MV-4-11 (cell line): ENCODE measurements around the gene KRT31.
A peak's percentile ranks its signal among the peaks of the same experiment; 100 is the strongest.
"Not testable (repeated sequence)": the region's sequence is repeated elsewhere in the genome, so short reads cannot be mapped to it uniquely, and the experiment has no call there.

Experiments used
- DNase-seq: peaks from one replicate; lab custom pipeline; 2025; lab: John Stamatoyannopoulos, UW

The KRT31 gene

DNA sequence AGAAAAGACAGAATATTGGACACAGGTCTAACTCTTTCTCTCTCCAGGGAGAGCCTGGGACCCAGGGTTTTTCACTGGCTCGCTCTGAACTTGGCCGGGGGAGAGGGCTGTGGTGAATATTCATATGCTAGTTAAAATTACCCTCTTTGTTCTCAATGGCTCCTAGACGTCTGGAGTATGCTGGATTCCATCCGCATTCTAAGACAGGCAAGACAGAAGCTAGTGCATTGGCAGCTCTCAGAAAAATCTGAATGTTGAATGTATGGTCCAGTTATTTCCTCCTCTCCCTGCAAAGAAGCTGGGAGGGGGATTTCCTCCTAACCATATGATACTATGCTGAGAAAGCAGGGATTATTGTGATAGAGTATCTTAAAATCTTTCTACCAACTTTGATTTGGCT is 9.7 kb downstream of the KRT31 start:
- DNase-seq = no peak

GRCh38 chr17:41386227-41386626 is 11.2 kb downstream of the KRT31 start:
- DNase-seq = no peak

DNA sequence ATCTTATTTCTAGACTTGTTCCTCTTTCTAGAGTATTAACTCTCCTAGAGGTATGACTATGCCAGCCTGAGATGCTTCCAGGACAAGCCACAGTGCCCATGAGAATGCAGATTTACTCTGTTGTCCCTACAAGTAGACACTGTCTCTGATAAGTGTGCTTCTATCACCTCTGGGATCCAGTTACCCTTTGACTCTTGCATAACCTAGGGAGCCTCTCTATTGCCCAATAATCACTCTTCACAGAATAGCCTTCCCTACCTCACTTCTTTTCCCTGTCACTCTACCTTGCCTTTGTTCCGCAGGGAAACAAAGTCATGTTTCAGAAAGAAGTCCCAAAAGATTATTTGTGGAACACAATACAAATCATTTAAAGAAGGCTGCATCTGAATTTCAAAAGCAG is 13.7 kb downstream of the KRT31 start:
- no peak for DNase-seq

DNA sequence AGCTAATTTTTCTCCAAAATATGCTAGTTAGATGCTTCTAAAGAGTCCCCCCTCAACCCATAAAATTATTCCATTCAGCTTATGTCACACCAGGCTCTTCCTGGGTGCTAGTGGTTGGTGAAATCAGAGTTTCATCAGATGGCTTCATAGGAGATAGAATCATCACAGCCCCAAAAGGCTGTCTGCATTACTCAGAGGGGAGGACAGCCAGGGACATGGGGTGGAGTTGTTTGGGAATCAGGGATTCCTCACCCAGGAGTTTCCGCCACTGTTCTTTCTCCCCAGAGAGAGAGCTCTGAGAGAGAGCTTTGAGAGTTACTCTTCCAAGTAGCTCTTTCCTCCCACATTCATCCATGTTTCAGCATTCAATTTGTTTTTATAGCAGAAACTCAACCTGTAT is 15.0 kb downstream of the KRT31 start:
- no peak for DNase-seq

- not testable (repeated sequence) for DNase-seq
These were observed 15.5 kb downstream of the KRT31 start, which contains the start of gene KRT34 for GRCh38 chr17:41381943-41382342. Gene KRT34, minus strand, starts transcription at chr17:41382306. Its CDS starts 60 bp downstream, at chr17:41382246.

- not testable (repeated sequence) for DNase-seq
These were observed 17.3 kb downstream of the KRT31 start for GRCh38 chr17:41380091-41380490.

GRCh38 chr17:41377546-41377945 is 19.9 kb downstream of the KRT31 start:
- DNase-seq = no peak

DNA sequence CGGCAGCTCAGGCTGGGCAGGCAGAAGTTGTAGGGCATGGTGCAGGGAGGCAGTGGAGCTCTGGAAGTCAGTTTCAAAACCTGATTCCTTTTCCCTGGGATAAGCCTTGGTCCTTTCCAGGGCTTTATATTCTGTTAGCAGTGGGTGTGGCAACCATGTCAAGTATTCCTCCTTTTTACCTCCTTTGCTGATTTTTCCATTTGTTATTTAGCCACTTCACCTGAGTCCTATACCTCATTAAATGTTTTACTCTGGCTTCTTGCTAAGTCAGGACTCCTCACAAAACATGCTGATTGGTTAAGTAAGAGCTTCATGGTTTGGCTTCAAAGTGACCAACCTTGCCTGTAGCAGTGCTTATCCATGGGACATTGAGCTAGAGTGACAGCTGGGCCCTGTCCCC is 27.7 kb downstream of the KRT31 start, which contains the start of gene KRT33B:
KRT33B (minus strand) TSS at position 101 of the 400 bp plus-strand sequence; CDS start at position 38, 63 bp downstream.
- DNase-seq = no peak

DNA sequence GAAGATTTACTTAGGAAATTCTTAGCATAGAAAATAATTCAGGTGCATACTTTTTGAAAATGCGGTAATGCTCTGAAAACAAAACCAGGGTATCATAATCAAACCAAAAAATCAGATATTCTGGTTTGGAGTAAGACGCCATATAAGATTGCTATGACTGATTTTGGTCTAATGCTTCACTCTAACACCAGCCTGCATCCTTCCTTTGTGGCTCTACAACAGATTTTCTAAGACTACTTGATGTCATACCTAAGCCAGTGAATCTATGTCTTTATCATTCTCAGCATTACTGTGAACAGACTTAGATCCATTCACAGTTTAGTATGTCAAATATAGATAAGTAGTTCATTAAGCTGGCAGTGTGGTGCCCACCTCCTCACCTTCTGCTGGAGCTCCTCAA is 28.4 kb downstream of the KRT31 start:
- no peak for DNase-seq

DNA sequence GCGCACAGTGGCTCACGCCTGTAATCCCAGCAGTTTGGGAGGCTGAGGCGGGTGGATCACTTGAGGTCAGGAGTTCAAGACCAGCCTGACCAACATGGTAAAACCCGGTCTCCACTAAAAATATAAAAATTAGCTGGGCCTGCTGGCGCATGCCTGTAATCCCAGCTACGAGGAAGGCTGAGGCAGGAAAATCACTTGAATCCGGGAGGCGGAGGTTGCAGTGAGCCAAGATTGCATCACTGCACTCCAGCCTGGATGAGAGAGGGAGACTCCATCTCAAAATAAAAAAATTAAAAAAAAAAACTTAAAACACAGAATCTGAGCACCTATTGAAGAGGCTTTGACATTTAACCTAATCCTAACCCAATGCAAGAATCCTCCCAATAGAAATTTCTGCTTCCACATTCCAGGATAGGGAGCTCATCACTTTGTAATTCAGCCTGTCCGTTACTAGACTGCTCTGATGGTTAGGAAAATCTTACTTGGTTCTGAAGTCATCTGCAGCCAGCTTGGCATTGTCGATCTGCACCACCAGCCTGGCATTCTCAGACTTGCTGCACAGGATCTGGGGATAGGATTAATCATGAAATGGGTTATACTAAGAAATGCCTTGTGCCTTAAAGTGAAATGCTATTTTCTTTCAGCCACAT is 29.9 kb downstream of the KRT31 start:
- DNase-seq = no peak

GRCh38 chr17:41366070-41366469 is 31.3 kb downstream of the KRT31 start:
- no peak for DNase-seq

- no peak for DNase-seq
These were observed 33.5 kb downstream of the KRT31 start for GRCh38 chr17:41363881-41364280.

DNA sequence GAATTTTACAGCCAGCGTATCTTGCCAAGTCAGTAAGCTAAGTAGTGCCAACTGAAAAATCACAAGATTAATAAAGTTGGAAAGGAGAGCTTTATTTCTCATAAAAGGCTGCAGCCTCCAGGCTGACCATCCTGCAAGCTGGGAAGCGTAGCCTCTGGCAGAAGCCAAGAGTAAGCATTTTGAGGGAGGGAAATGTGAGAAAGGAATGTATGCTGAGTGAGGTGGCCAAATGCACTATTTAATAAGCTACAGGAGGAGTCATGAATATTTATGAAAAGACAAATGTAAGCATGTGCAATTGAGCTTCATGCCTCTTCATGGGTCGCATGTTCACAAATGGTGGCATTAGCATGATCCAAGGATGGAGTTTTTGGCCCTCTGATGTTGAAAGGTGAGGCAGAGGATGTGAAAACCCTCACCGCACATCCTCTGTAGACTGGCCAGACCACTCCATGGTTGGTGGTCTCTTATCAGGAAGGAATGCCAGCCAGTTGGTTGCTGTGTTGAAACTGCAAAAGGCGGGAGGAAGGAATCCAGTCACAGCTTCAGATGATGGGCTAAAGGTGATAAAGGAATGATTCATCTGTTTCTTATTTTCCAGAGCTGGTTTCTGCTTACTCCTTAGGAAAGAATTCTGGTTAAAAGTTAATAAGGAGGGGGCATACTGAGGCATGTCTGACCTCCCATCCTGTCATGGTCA is 37.0 kb downstream of the KRT31 start:
- no peak for DNase-seq

DNA sequence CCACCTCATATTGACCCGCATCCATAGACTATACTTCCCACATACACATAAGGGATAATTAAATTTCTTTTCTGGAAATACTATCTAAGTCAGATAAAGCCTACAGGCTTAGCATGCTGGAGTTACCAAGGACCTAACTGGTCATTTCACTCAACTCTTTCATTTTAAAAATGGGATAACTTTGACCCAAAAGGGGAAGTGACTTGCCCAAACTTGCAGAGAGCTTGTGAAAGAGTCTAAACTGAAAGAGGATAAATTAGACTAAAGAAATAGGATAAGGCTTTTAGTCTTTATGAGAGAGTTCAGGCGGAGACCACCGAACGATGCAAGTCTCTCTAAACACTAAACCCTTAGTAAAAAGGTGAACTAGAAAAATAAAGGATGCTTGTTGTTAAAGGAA is 42.9 kb downstream of the KRT31 start:
- peak; percentile 90 for DNase-seq

DNA sequence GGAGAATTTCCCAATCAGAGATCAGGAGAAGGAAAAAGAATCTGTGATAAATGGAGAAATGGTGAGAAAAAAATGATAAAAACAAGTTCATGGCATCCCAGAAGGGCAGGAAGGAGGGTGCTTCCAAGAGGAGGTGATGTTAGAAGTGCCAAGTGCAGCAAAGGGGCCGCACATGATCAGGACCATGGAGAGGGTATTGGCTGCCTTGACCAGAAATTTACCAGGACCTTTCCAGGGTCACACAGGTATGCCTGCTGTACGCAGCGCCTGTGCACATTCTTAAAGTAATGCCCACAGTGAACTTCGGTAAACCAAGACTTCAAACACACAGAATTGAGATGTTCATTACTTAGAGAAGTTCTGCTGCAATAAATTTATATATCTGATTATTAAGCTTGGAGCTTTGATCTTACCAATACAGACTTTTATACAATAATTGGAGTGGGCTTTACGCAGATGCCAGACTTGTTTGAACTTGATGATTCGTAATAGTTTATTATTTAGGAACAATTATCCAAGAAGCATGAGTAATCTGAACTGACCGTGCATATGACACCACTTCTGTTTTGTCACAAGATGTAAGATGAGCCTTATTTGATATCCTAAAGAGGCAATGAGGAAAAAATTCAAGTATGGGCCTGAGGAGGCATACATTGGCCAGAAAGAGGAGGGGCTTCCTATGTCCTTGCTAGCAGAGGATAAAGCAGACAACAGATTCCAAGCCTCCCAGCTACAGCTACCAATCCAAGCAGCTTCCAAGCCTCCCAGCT is 44.6 kb downstream of the KRT31 start:
- DNase-seq = no peak

DNA sequence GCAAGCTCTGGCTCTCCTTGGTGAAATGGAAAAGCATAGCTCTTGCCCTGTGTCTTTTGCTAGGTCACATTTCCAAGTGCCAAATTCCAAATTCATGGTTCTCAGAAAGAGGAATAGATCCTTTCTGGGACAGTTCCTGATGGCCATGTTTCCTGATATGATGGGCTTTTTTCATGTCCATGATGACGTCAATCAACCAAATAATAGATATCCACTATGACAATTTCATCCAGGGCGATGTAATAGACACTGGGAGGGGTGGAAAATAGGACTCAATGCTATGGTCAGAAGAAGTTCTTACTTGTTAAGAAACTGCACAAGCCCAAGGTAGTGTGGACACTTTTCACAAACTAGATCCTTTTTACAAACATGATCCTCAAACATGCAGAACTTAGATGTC is 46.2 kb downstream of the KRT31 start:
- no peak for DNase-seq

GRCh38 chr17:41350381-41350878 is 47.0 kb downstream of the KRT31 start, which contains the start of gene KRT33A:
Gene KRT33A, minus strand, starts transcription at chr17:41350828. Its CDS starts 61 bp downstream, at chr17:41350767.
- not testable (repeated sequence) for DNase-seq

DNA sequence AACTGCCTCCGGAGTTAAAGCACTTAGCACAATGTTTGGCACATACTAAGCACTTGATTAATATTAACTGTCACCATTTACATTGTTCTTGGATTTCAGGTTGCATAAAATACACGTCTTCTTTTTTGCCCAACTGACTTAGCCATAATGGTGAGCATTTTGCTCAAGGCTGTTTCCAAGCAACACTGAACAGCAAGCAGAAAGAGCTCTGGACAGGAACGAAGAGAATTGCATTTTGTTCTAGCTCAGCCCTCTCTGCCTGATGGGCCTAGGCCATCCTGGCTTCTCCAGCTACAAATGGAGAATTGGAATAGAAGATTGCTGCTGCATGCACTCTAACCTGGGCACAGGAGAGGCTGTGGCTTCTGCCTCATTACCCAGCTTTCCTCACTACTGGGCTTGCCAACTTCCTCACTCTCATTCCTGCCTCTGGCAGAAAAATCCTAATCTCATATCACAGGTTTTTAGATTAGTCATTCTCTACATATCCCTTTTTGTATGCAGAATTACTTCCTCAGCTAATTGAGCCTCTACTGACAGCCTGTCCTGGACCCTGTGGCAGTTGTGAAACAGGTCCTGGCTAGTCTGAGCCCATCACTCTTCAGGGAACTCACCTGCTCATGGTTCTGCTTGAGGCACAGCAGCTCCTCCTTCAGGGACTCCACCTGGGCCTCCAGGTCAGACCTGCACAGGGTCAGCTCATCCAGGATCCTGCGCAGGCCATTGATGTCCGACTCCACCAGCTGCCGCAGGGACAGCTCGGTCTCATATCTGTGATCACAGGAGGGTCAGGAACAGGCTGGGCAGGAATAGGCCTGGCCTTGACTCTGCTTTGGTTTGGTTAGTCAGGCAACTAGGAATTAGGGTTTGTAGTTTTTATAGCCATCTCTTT is 49.3 kb downstream of the KRT31 start:
- DNase-seq = no peak

DNA sequence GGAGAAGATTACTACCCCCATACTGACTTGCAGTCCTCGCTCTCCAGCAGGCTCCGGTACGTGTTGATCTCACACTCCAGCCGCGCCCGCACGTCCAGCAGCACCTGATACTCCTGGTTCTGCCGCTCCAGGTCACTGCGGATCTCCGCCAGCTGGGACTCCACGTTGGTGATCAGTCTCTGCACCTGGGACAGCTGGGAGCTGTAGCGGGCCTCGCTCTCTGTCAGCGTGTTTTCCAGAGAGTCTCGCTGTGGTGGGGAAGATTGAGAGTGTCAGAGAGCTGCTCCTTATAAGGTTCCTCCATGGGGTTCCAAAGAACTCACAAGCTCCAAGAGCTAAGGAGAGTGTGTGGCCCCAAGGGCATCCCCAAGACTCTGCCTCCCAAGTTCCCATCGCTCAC is 51.0 kb downstream of the KRT31 start:
- DNase-seq = not testable (repeated sequence)

DNA sequence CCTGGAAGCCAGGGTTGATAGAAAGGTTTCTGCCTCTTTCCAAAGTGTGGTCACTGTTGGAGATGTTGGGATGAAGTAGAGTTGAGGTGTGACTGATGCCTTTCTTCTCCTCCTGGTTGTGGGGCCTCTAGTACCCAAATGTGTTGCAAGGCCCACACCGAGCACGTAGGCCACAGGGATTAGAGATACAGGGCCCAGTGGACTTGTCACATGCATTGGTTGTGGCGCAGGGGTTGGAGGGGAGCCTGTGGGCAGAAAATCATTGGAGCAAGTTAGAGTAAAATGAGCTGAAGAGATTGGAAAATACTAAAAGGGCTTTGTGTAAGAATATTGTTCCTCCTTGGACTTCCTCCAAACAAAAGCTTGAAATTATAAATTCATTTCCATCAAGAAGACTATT is 51.4 kb downstream of the KRT31 start:
- DNase-seq = no peak
